Activated CD8-positive, alpha-beta T cell treated with anti-CD3 and anti-CD28 coated beads for 36 hours (primary cell): ENCODE data around the gene TRAPPC12. TPM values are rescaled to one million over a fixed set of nuclear protein-coding genes. Genes with fewer than 3 reads are reported as not detected.

Source experiments
- ATAC-seq: fragments of 200-7000 bp; cut with Tn5 transposase; one replicate; pipeline ENCODE4 v1.10.0; 2021; ENCODE audit warnings: mild to moderate bottlenecking, moderate library complexity
- CTCF ChIA-PET: fragments of 350-600 bp; sonication (Branson Sonifier 250); formaldehyde crosslinking; loops from one replicate; lab custom pipeline; 2021; ENCODE audit warnings: antibody characterized with exemption; lab: Charles Lee
- POLR2A ChIA-PET: fragments of 350-600 bp; sonication (Branson Sonifier 250); formaldehyde crosslinking; loops from one replicate; lab custom pipeline; 2021; ENCODE audit warnings: antibody characterized with exemption; lab: Charles Lee
- DNase-seq: peaks from one replicate; pipeline ENCODE4 v3.0.0-alpha.2; 2020
- H3K27ac Mint-ChIP-seq: one replicate; pipeline ENCODE4 v1.8.0; 2021; ENCODE audit warnings: mild to moderate bottlenecking, mixed read lengths
- H3K27me3 Mint-ChIP-seq: one replicate; pipeline ENCODE4 v1.8.0; 2021; ENCODE audit warnings: mixed read lengths
- H3K36me3 Mint-ChIP-seq: one replicate; pipeline ENCODE4 v1.8.0; 2021; ENCODE audit warnings: low read depth, mixed read lengths
- H3K4me1 Mint-ChIP-seq: one replicate; pipeline ENCODE4 v1.8.0; 2021; ENCODE audit warnings: low read depth, mixed read lengths
- H3K4me3 Mint-ChIP-seq: one replicate; pipeline ENCODE4 v1.8.0; 2021; ENCODE audit warnings: mild to moderate bottlenecking, moderate library complexity, mixed read lengths
- H3K9me3 Mint-ChIP-seq: one replicate; pipeline ENCODE4 v1.8.0; 2021; ENCODE audit warnings: mixed read lengths
- intact Hi-C: fragments of 100-400 bp; cut with micrococcal nuclease; formaldehyde crosslinking; loops from one replicate; pipeline ENCODE4 v1.10.0; 2022
- total RNA-seq, 2 experiments: library from RNA; stranded (reverse); gene quantifications; one replicate each; pipeline ENCODE4 v1.2.3, GENCODE V29; 2021
- TF ChIP-seq, protein P1 (sequence below): fragments of 200-600 bp; IDR thresholded peaks from one replicate; pipeline ENCODE4 v1.8.0; 2022; ENCODE audit warnings: antibody characterized with exemption, mild to moderate bottlenecking

TRAPPC12 gene
- total RNA-seq, 2 experiments from 2014 or later, result 52.9 to 65.3 TPM

DNA sequence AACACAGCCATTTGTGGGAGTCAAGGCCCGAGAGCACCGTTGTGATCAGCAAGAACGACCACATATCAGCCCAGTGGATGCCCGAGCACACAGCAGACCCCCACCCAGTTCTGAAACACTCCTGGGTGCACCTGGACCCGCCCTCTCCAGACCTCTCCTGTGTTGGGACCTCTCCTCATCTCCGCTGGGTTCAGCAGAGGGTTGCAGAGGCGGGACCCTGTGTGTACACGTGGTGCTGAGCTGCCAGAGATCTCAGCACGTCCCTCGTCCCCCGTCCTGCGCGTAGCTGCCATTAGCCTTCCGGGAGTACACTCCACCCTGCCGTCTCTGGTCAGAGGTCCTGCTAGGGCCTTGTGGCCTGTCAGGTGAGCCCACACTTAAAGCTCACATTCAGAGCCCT is 88.2 kb downstream of the TRAPPC12 start:
- no peaks in the 10 kb centered on the region for H3K36me3 Mint-ChIP-seq
- no peaks in the 10 kb centered on the region for H3K4me1 Mint-ChIP-seq
- H3K4me3 Mint-ChIP-seq, result no peak overlapping the region
- CTCF ChIA-PET, result no interaction called here
- intact Hi-C loops, result no loop called here
- no peaks in the 10 kb centered on the region for H3K9me3 Mint-ChIP-seq
- DNase-seq (no peak), ATAC-seq (no peak)
- TF ChIP-seq, protein P1, sequence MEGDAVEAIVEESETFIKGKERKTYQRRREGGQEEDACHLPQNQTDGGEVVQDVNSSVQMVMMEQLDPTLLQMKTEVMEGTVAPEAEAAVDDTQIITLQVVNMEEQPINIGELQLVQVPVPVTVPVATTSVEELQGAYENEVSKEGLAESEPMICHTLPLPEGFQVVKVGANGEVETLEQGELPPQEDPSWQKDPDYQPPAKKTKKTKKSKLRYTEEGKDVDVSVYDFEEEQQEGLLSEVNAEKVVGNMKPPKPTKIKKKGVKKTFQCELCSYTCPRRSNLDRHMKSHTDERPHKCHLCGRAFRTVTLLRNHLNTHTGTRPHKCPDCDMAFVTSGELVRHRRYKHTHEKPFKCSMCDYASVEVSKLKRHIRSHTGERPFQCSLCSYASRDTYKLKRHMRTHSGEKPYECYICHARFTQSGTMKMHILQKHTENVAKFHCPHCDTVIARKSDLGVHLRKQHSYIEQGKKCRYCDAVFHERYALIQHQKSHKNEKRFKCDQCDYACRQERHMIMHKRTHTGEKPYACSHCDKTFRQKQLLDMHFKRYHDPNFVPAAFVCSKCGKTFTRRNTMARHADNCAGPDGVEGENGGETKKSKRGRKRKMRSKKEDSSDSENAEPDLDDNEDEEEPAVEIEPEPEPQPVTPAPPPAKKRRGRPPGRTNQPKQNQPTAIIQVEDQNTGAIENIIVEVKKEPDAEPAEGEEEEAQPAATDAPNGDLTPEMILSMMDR, result no peak
- POLR2A ChIA-PET, result no interaction called here
- no peak overlapping the region for H3K27ac Mint-ChIP-seq
- H3K27me3 Mint-ChIP-seq, result no peaks in the 10 kb centered on the region

- Mint-ChIP-seq H3K27ac (no peak overlapping the region), H3K9me3 (no peaks in the 10 kb centered on the region), H3K27me3 (no peaks in the 10 kb centered on the region), H3K4me3 (no peak overlapping the region), H3K4me1 (no peaks in the 10 kb centered on the region), H3K36me3 (no peaks in the 10 kb centered on the region)
- DNase-seq (no peak), ATAC-seq (no peak)
- ChIA-PET POLR2A (no interaction called here), CTCF (no interaction called here)
- TF ChIP-seq, protein P1, result no peak
- intact Hi-C loops, result no loop called here
Measured at GRCh38 chr2:3468296-3468988, 88.9 kb downstream of the TRAPPC12 start.

- no peak overlapping the region for H3K27ac Mint-ChIP-seq
- no peak overlapping the region for H3K4me3 Mint-ChIP-seq
- DNase-seq, result no peak
- no peak for ATAC-seq
- no peaks in the 10 kb centered on the region for H3K27me3 Mint-ChIP-seq
- no peaks in the 10 kb centered on the region for H3K36me3 Mint-ChIP-seq
- no peaks in the 10 kb centered on the region for H3K4me1 Mint-ChIP-seq
- no peaks in the 10 kb centered on the region for H3K9me3 Mint-ChIP-seq
- POLR2A ChIA-PET, result no interaction called here
- intact Hi-C loops, result no loop called here
- TF ChIP-seq, protein P1, result no peak
- CTCF ChIA-PET, result no interaction called here
Measured at GRCh38 chr2:3469486-3469885, 90.0 kb downstream of the TRAPPC12 start.

GRCh38 chr2:3470166-3470651 is 90.7 kb downstream of the TRAPPC12 start:
- no peak overlapping the region for H3K4me3 Mint-ChIP-seq
- H3K9me3 Mint-ChIP-seq, result no peaks in the 10 kb centered on the region
- H3K4me1 Mint-ChIP-seq, result no peaks in the 10 kb centered on the region
- ChIA-PET CTCF (interaction anchor here (0.6 kb wide), 1 partner anchor 51 kb away, joined by 3 read pairs; no protein-coding TSS in a partner anchor), POLR2A (no interaction called here)
- ATAC-seq (no peak), DNase-seq (no peak)
- H3K27ac Mint-ChIP-seq, result no peak overlapping the region
- TF ChIP-seq, protein P1, result no peak
- no peaks in the 10 kb centered on the region for H3K36me3 Mint-ChIP-seq
- H3K27me3 Mint-ChIP-seq, result no peaks in the 10 kb centered on the region
- intact Hi-C loops, result no loop called here
